Activated T-helper 1 cell treated with anti-CD3 and anti-CD28 coated beads, Interleukin-2, amount 50 U/mL, for 16 hours (primary cell): ENCODE measurements around the gene GPATCH3.
A peak's percentile ranks its signal among the peaks of the same experiment; 100 is the strongest.
"Not testable (repeated sequence)": the region's sequence is repeated elsewhere in the genome, so short reads cannot be mapped to it uniquely, and the experiment has no call there.

Experiments used
- DNase-seq, 2 donors: peaks; one replicate each; pipeline ENCODE4 v3.0.0-alpha.2; 2020; ENCODE audit warnings: low read depth in 1 of 2, low spot score in 1 of 2

The GPATCH3 gene, protein sequence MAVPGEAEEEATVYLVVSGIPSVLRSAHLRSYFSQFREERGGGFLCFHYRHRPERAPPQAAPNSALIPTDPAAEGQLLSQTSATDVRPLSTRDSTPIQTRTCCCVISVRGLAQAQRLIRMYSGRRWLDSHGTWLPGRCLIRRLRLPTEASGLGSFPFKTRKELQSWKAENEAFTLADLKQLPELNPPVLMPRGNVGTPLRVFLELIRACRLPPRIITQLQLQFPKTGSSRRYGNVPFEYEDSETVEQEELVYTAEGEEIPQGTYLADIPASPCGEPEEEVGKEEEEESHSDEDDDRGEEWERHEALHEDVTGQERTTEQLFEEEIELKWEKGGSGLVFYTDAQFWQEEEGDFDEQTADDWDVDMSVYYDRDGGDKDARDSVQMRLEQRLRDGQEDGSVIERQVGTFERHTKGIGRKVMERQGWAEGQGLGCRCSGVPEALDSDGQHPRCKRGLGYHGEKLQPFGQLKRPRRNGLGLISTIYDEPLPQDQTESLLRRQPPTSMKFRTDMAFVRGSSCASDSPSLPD

DNA sequence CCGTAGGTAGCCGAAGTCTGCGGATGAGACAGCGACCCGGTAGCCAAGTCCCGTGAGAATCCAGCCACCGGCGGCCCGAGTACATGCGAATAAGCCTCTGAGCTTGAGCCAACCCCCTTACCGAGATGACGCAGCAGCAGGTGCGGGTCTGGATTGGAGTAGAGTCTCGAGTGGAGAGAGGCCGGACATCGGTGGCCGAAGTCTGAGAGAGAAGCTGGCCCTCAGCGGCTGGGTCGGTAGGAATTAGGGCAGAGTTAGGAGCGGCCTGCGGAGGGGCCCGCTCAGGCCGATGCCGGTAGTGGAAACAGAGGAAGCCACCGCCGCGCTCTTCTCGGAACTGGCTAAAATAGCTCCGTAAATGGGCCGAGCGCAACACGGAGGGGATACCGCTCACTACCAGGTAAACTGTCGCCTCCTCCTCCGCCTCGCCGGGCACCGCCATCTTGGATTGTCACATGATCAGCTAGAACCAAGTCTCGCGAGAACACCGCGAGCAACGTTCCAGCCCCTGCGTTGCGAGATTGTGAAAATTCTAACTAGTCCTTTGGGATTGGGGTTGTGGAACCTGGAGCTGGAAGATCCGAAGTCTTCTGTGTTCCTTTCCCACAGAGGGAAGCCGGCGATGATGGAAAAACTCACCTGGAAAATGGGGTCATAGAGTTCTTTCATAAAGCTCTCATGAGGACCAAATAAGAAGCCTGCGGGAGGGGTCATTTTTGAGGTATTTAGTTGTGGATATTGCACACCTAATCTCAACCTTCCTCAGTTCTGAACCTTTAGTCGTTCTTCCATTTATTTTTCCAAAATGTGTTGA, at the start of gene GPATCH3:
TSS of gene GPATCH3 (minus strand) at position 467 of the 814 bp plus-strand sequence. CDS start at position 442, 25 bp downstream.
- peak; percentile 72 to 73 for DNase-seq

- no peak for DNase-seq
These were observed 49.7 kb upstream of the GPATCH3 start for GRCh38 chr1:26949926-26950319.

- DNase-seq = no peak
These were observed 49.1 kb upstream of the GPATCH3 start for GRCh38 chr1:26949266-26949925.

GRCh38 chr1:26948725-26949057, 48.4 kb upstream of the GPATCH3 start:
- not testable (repeated sequence) for DNase-seq

GRCh38 chr1:26946270-26946669, 46.0 kb upstream of the GPATCH3 start:
- DNase-seq = no peak

- no peak for DNase-seq
These were observed 45.5 kb upstream of the GPATCH3 start for GRCh38 chr1:26945728-26946127.

GRCh38 chr1:26945138-26945537, 44.9 kb upstream of the GPATCH3 start:
- no peak for DNase-seq

DNA sequence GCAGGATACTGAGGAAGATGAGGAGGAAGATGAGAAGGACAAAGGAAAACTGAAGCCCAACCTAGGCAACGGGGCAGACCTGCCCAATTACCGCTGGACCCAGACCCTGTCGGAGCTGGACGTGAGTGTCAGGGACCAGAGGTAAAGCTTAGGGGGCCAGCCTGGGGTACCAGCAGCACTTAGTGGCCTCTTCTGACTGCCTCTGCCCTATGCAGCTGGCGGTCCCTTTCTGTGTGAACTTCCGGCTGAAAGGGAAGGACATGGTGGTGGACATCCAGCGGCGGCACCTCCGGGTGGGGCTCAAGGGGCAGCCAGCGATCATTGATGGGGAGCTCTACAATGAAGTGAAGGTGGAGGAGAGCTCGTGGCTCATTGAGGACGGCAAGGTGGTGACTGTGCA, 42.4 kb upstream of the GPATCH3 start:
- no peak for DNase-seq

DNA sequence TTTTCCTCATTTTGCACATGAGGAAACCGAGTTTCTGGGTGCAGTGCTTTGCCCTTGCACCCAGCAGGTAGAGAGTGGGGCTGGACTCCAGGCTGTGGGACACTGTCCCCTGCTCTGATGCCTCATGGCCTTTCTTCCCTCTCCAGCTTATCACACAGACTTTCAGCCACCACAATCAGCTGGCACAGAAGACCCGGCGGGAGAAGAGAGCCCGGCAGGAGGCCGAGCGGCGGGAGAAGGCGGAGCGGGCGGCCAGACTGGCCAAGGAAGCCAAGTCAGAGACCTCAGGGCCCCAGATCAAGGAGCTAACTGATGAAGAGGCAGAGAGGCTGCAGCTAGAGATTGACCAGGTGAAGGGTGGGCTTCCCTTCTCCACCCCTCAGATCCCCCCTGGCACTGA, 41.0 kb upstream of the GPATCH3 start:
- DNase-seq = no peak

DNA sequence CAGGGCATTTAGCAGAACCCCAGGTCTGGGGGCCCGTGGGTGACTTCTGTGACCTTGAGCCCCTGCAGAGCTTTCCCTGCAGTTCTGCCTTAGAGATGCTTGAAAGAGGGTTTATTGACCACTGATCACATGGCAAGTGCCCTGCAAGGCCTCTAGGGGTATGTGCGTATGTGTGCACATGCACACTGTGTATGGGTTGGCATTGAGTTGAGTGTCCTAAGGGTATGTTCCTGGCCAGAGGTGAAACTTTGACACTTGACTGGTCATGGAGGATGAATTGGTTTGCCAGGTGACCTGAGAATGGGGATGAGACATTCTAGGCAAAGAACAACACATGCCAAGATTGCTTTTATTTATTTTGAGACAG, 38.4 kb upstream of the GPATCH3 start:
- DNase-seq = no peak

DNA sequence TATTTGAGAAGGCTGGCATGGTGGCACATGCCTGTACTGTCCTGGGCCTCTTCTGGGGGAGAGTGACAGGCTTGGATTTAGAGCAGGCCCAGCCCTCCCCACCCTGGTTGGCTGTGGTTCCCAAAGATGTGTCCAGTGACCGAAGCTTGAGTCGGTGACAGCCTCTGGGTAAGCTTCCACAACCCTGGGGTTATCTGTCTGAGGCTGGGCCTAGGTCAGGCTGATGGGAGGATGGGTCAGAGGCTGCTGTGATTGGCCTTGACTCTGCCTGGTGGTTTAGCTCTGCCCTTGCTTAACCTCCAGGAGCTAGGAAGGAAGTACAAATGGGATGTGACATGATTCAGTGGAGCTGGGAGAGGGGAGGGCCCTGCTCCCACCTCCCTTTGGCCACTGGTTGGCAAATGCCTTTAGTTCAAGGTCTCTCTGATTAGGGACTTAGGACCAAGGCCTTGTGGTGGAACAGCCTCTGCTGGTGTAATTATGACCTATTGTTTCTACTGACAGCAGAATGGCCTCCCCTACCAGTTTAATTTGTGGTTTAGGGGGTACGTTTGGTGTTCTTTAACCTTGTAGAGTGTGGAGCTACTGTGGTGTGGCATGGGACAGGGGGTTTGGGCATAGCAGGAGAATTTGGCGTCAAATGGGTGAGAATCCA, 37.9 kb upstream of the GPATCH3 start:
- no peak for DNase-seq

DNA sequence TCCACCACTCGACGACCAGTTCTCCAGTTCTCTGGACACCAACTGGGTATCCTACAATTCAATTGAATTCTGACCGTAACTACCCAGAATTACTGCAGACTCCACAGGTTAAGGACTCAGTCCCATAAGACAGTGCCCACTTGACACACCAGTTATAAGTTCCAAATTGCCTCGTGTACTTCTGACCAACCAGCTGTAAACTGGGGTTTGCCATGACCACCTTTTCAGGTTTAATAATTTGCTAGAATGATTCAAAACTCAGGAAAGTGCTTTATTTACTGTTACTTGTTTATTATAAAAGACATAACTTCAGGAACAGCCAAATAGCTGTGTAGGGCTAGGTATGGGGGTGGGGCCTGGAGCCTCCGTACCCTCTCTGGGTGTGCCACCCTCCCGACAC, 36.6 kb upstream of the GPATCH3 start:
- DNase-seq = no peak

DNA sequence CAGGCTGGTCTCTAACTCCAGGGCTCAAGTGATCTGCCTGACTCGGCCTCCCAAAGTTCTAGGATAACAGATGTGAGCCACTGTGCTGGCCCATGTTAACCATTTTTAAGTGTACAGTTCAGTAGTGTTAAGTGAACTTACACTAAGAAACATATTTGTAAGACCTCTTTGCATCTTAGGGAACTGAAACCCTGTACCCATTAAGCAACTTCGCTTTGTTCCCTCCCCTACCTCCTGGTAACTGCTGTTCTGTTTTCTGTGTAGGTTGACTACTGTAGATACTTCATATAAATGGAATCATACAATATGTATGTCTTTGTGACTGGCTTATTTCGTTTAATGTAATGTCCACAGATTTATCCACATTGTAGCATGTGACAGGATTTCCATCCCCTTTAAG, 32.3 kb upstream of the GPATCH3 start:
- no peak for DNase-seq

DNA sequence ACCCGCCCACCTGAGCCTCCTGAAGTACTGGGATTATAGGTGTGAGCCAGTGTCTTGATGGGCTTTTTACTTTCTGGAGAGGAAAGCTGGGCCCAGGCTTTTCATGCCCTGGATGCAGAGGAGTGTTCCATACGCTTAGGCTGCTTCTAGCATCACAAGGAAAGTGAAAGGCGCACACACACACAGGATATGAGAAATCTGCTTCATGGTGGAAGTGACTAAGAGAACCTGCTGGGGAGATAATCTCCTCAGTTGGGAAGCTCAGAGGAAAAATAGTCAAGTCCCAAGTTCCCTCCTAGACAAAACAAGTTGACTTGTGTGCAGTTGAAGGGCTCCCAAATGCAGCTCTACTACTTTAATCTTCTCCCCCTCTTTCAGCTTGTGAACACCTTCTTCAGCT, 23.4 kb upstream of the GPATCH3 start:
- DNase-seq = no peak

DNA sequence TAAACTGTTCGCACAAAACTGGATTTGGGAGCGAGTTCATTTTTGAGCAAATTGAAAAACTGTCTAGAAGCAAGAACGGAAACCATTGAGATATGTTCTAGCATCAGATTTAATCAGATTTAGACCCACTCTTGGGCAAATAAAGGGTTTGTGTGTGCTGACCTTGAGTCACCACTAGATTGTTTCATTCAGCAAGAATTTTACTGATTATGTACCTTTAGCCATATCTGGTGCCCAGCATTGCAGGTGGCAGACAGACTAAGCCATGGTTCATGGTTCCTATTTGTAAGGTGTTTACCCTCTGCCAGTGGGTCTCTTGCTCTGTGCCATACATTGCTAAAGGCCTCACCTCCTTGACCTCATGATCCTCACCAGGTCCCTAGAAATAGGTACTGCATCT, 22.6 kb upstream of the GPATCH3 start:
- DNase-seq = no peak

DNA sequence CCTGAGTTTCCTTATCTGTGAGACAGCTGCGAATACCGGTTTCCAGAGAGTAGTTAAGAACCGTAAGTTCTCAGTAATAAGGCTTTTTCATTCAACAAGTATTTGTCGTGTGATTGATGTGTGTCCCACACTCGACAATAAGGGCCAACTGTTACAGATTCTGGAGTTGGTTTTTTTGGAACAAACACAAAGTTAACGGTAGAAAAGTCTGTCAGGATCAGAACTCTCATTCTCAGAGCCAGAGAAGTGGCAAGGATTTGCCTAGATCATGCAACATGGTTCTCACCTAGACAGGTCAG, 22.1 kb upstream of the GPATCH3 start:
- no peak for DNase-seq

DNA sequence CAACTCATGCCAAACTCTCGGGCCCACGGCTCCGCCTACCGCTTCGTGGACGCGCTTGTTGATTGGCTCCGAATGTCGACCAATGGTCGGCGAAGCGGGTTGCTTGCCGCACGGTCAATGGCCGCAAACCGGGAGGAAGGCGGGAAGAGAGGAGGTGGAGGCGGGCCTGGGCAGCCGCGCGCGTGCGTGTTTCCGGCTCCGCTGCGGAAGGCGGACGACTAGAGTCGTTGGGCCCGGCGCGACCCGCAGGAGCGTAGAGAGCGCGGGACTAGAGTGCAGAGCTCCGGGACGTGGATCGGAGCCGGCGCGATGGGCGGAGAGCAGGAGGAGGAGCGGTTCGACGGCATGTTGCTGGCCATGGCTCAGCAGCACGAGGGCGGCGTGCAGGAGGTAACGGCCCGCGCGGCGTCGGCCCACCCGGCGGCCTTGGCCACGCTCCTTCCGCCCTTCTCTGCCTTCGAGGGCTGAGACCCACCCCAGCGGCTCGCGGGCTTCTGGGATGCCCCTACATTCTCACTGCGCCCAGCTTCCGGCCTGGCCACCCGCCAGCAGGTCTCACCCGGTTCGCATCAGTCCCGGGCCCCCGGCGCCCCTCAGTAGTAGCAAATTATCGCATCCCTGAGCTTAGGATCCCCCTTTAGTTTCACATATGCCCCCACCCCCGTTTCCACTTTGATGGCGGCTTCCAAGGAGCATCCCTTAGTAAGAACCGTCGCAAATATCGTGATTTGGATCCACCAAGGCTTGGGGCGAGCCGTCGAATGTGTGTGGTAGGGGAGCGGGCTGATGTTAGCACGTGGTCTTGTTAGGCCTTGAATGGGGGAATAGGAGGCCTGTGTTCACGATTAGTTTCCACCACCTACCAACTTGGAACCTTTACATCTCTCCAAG, 21.5 kb upstream of the GPATCH3 start, which contains the start of gene NUDC:
TSS of gene NUDC (plus strand) at position 204 of the 891 bp plus-strand sequence. CDS start at position 310, 106 bp downstream.
- DNase-seq = peak; percentile 91

- no peak for DNase-seq
These were observed 20.9 kb upstream of the GPATCH3 start for GRCh38 chr1:26921126-26921539.

DNA sequence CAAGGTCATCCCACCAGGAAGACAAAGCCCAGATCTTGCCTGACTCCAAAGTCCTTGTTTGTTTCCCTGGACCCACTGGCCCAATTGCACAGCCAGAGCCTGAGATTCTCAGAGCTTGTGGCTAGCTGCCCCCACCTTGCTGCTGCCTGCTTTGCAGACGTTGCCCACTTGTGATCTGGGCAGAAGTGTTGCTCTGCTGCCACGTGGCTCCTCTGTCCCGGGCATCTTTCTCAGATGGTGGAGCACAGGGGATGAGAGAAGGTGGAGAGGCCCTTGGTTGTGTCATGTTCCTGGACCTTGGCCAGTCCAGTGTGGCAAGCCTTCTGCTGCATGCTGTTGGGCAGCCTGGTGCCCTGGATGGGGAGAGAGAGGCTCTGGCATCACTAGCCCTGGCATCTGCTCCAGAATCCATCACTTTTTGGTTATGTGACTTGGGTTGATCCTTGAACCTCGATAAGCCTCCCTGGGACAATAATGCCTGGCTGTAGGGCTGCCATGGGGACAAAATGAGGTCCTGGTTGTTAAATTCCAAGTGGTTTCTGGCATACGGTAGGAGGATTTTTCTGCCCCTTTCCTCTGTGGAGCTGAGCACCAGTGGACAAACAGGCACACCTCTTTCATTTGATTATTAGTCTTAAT, 15.1 kb upstream of the GPATCH3 start:
- DNase-seq = no peak
